GM21529 (cell line): Measurements from ENCODE around the gene PIERCE2.
A peak's percentile ranks its signal among the peaks of the same experiment; 100 is the strongest.
"Not testable (repeated sequence)": the region's sequence is repeated elsewhere in the genome, so short reads cannot be mapped to it uniquely, and the experiment has no call there.

Experiments
- ATAC-seq: cut with Tn5 transposase; IDR thresholded peaks from one replicate; pipeline ENCODE4 v1.9.1; 2021; ENCODE audit not compliant: unreplicated experiment

PIERCE2 gene

DNA sequence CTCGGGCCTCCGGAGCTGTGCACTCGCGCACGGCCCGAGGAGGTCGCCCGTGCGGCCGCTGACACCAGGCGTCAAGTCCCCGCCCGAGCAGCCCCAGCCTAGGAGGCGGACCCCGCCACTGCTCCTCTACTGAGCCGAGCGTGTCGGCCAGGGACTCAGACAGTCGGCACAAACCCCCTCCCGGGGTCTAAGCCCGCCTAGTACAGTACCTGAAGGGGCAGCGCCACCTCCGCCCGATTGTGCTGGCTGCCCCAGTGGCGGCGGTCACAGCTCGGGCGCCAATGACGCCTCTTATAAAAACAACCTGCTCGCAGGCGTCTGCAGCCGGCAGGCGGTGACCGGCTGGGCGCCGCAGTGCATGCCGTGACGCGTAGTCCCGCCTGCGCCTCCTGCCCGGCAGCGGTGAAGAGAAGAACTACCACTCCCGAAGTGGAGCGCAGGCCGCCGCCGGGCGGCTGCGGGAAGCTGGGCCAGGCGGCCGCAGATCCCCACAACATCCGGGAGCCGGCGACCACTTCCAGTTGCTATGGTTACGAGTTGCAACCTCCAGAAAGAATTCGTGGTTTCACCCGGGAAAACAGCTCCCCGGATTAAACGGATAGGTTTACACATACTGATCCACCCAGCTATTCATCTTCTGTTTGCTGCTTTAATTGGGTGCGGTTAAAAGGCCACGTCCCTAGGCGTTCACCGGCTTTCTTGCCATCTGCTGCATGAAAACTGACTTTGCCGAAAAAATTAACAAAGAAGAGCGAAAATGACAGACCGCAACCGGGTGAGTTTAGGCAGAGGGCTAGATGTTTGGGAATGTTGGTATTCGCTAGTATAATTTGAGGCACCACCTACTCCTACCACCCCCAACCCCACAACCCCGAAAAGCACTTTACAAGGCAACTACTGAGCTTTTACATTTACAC lies at the start of gene PIERCE2, which contains the start of gene CCPG1:
PIERCE2 (plus strand) TSS at position 484 of the 917 bp plus-strand sequence; CDS start at position 758, 274 bp downstream.
CCPG1 (minus strand) TSS at position 348 of the 917 bp plus-strand sequence. CDS start 18,935 bp downstream, outside the sequence.
- ATAC-seq: peak; percentile 96

DNA sequence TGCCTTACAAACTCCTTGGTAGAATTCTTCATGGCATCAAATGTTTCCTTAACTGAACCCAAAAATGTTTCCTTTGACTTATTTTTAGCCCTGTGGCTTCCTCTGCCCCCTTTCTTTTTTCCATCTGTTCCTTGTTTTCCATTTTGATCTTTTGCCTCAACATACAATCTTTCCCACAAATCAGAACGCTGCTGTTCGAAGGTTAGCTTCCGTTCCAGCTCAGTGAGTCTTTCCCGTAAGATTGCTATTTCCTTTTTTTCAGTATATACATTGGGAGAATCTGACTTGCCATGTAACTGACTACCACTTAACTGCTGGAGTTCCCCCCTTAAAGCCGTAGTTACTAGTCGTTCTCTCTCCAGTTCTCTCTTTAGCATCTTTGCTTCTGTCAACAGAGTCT lies 48.0 kb upstream of the PIERCE2 start:
- ATAC-seq: no peak

DNA sequence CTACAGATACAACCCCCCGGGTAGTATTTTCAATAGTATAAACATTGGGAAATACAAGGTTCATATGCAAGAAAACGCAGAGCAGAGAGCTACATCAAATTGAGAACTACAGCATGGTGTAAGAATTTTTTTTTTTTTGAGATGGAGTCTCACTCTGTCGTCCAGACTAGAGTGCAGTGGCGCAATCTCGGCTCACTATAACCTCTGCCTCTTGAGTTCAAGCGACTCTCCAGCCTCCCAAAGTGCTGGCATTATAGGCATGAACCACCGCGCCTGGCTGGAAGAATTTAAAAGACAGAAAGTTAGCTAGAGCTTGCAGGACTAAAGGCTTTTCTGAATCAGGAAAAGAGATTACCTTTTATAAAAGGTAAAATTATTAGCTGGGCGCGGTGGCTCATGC lies 47.2 kb upstream of the PIERCE2 start:
- ATAC-seq: no peak

DNA sequence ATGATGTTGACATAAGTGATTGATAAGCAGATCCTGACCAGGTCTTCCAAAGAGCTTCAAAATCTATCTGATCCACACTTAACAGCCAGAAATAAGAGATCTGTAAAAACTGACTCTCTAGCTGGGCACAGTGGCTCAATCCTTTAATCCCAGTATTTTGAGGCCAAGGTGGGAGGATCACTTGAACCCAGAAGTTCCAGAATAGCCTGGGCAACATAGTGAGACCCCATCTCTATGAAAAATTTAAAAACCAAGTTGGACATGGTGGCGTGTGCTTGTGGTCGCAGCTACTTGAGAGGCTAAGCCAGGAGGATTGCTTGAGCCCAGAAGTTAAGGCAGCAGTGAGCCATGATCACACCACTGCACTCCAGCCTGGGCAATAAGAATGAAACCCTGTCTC lies 45.7 kb upstream of the PIERCE2 start:
- no peak for ATAC-seq

GRCh38 chr15:55366981-55367380 lies 41.3 kb upstream of the PIERCE2 start:
- ATAC-seq: no peak

DNA sequence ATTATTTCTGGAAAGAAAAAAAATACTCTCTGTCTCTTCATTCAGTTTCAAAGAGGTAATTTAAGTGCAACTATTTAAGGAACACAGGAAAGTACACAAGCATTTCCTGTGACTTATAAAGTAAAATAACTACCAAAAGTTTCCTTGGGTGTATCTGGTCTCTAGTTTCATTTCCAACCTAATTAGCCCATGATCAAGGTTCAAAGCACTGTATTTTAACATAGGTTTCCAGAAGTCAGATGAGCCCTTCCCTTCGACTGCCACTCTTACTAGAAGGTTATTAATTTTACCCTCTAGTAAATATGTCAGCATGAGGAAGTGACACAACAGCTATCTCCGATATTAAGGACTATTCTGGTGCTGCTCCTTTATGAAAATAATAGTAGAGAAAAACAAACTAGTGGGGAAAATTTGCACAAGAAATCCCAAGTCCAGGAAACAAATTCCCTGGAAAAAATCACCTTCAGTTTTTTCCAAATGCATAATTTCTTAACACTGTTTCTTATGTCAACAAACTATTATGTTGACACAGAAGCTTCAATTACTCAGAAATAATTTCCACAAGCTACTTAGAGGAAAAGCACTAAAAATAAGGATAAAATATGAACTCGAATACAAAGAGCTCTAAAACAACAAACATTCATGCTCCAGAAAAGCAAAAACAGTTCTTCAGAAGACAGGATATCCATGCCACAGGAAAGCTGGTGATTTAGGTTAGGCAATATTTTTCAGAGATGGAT lies 35.4 kb upstream of the PIERCE2 start:
- ATAC-seq: peak; percentile 67

- ATAC-seq: no peak
Observed at GRCh38 chr15:55379095-55379494, 29.2 kb upstream of the PIERCE2 start.

- no peak for ATAC-seq
Observed at GRCh38 chr15:55381595-55381994, 26.7 kb upstream of the PIERCE2 start.

DNA sequence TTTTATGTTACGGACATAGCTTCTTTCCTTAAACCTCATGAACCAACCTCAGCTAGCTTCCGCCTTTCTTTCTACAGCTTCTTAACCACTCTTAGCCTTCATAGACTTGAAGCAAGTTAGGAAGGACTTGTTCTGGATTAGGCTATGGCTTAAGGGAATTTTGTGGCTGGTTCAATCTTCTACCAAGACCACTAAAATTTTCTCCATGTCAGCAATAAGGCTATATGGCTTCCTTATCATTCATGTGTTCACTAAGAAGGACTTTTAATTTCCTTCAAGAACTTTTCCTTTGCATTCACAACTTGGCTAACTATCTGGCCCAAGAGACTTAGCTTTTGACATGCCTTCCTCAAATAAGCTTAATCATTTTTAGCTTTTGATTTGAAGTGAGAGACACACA lies 24.6 kb upstream of the PIERCE2 start:
- no peak for ATAC-seq

- no peak for ATAC-seq
Observed at GRCh38 chr15:55387027-55387426, 21.3 kb upstream of the PIERCE2 start.

DNA sequence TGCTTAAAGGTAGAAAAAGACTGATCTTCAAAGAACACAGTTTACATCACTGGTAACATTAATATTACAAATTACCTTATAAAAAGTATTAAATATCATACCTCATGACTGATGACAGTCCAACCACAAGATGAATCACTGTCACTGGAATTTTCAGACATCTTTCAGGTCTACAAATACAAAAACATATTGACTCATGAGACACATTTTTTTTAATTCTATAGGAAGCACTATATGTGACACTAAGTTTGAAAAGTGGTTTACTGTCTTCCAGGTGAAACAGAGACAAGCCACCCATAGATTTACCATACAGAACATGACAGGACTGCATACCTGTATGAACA lies 19.1 kb upstream of the PIERCE2 start:
- no peak for ATAC-seq

GRCh38 chr15:55394694-55395093 lies 13.6 kb upstream of the PIERCE2 start:
- ATAC-seq: no peak

DNA sequence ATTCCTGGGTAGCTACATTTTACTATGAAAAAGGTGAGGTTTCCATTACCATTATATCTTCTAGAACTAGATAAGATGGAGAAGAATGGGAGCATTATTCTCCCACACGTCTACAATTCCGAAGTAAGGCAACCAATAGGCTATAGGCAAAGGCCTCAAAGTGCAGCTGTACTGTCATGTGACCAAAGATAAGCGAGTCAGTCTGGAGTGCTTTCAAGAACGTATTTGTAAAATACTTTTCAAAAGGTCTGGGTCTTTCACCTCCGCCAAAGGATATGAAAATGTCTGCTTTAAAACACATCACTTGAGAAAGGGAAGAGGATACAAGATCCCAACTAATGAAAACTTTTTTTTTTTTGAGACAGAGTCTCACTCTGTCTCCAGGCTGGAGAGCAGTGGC lies 10.1 kb upstream of the PIERCE2 start:
- no peak for ATAC-seq

DNA sequence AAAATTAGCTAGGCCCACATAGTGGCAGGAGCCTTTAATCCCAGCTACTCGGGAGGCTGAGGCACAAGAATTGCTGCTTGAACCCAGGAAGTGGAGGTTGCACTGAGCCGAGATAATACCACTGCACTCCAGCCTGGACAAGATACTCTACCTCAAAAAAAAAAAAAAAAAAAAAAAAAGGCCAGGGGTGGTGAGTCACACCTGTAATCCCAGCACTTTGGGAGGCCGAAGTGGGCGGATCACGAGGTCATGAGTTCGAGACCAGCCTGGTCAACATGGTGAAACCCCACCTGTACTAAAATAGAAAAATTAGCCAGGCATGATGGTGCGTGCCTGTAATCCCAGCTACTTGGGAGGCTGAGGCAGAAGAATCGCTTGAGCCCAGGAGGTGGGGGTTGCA lies 8.2 kb upstream of the PIERCE2 start:
- not testable (repeated sequence) for ATAC-seq

- no peak for ATAC-seq
Observed at GRCh38 chr15:55401786-55402246, 6.5 kb upstream of the PIERCE2 start.

DNA sequence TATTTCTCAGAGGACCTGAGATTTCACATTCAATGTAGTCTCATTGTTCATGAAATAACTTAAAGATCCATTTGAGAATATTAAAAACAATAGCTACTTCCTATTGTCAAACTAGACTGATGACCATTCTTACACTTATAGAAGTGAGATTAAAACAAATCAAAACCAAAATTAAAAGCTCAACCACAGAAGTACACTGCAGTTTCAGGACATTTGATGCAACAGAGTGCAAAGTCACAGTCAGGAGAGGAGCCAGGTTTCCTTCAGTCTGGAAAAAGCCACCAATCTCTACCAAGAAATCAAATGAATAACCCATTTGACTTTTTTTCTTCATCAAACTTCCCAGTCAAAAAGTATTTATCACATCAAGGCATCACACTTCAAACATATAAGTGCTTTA lies 5.6 kb upstream of the PIERCE2 start:
- peak; percentile 43 for ATAC-seq

DNA sequence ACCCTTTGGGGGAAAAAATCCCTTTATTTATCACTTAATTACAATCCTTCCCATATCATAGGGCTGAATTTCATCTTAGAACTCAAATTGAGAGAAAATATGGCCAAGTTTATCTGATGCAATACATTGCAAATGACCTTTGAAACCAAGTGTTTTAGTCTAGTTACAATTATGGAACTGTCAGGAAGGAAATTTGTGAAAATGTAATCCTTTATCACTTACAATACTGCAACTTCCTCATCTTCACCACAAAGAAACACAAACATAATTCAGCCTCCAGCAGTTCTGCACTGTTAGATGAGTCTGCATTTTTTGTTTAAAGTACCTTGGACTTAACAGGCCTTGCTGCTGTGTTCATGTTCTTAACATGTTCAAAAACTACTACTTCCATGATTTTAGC lies 4.8 kb upstream of the PIERCE2 start:
- peak; percentile 17 for ATAC-seq

DNA sequence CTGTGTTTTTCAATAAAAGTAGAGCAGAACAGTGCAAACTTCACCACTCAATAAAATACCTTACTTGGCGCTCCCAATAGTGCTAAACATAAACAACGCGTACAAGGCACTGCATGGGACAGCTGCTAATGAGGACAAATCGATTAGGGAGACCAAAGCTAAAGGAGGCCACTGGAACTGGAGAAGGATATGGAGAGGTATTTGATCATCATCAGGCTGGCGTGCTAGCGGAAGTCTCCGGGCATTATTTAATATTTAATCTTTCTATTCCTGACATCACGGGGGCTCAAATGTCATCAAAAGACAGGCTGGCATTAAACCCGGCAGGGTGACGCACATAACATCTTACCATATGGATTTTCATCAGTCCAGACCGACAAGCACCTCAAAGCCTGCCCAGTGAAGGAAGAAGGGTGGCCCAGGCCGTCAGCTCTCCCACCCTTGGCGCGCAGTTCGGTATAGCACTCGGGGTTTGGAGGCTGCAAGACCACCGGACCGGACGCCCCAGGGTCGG lies 740 bp upstream of the PIERCE2 start:
- ATAC-seq: no peak

GRCh38 chr15:55408976-55409375 lies 681 bp downstream of the PIERCE2 start:
- ATAC-seq: not testable (repeated sequence)

DNA sequence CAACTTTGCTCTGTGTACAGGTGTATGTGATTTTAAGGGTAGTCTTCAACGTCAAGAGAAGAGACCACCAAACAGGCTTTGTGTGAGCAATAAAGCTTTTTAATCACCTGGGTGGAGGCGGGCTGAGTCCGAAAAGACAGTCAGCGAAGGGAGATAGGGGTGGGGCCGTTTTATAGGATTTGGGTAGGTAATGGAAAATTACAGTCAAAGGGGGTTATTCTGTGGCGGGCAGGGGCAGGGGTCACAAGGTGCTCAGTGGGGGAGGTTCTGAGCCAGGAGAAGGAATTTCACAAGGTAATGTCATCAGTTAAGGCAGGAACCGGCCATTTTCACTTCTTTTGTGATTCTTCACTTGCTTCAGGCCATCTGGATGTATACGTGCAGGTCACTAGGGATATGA lies 9.4 kb downstream of the PIERCE2 start:
- ATAC-seq: not testable (repeated sequence)

GRCh38 chr15:55420171-55420866 lies 12.0 kb downstream of the PIERCE2 start:
- no peak for ATAC-seq
